Measurements from ENCODE around the gene SCFD1. TPM values are rescaled to one million over a fixed set of nuclear protein-coding genes. Genes with fewer than 3 reads are reported as not detected.

Gene SCFD1
- total RNA-seq, 1 experiment from 2014 or later: 50.5 TPM

DNA sequence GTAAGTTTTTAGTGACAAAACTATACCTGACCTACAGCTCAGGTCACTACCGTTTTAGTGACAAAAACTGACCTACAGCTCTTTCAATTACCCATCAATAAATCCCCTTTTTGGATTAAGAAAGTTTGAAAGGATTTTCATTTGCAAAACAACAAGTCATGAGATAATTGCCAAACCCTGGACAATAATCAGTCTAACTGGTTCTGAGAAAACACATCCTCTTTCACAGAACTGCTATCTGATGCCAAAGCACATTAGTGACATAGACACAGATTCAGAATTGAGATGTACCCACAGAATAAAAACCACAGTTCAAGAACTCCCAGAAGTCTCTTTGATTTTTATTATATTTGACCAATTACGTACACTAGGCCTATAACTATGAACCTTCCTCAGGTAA, 126.2 kb downstream of the SCFD1 start:
- no peaks in the 10 kb centered on the region for H3K36me3 Mint-ChIP-seq (ENCODE audit: insufficient read depth, unreplicated experiment)
- H3K27ac Mint-ChIP-seq (ENCODE audit: unreplicated experiment): no peak overlapping the region
- DNase-seq: no peak
- intact Hi-C loops (cut with micrococcal nuclease; ENCODE audit: unreplicated experiment): no loop called here
- H3K4me3 Mint-ChIP-seq (ENCODE audit: low read depth, unreplicated experiment): no peak overlapping the region
- BruUV-seq (replicated peaks): no TSS peak
- no peaks in the 10 kb centered on the region for H3K9me3 Mint-ChIP-seq (ENCODE audit: low read depth, unreplicated experiment)
- TF ChIP-seq, protein P1, sequence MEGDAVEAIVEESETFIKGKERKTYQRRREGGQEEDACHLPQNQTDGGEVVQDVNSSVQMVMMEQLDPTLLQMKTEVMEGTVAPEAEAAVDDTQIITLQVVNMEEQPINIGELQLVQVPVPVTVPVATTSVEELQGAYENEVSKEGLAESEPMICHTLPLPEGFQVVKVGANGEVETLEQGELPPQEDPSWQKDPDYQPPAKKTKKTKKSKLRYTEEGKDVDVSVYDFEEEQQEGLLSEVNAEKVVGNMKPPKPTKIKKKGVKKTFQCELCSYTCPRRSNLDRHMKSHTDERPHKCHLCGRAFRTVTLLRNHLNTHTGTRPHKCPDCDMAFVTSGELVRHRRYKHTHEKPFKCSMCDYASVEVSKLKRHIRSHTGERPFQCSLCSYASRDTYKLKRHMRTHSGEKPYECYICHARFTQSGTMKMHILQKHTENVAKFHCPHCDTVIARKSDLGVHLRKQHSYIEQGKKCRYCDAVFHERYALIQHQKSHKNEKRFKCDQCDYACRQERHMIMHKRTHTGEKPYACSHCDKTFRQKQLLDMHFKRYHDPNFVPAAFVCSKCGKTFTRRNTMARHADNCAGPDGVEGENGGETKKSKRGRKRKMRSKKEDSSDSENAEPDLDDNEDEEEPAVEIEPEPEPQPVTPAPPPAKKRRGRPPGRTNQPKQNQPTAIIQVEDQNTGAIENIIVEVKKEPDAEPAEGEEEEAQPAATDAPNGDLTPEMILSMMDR (IDR thresholded peaks at IDR 0.05; ENCODE audit: unreplicated experiment): no peak
- CTCF ChIA-PET: no interaction called here
- peaks cover 38% of the 10 kb centered on the region for H3K27me3 Mint-ChIP-seq (ENCODE audit: unreplicated experiment)
- H3K4me1 Mint-ChIP-seq (ENCODE audit: low read depth, unreplicated experiment): no peaks in the 10 kb centered on the region

DNA sequence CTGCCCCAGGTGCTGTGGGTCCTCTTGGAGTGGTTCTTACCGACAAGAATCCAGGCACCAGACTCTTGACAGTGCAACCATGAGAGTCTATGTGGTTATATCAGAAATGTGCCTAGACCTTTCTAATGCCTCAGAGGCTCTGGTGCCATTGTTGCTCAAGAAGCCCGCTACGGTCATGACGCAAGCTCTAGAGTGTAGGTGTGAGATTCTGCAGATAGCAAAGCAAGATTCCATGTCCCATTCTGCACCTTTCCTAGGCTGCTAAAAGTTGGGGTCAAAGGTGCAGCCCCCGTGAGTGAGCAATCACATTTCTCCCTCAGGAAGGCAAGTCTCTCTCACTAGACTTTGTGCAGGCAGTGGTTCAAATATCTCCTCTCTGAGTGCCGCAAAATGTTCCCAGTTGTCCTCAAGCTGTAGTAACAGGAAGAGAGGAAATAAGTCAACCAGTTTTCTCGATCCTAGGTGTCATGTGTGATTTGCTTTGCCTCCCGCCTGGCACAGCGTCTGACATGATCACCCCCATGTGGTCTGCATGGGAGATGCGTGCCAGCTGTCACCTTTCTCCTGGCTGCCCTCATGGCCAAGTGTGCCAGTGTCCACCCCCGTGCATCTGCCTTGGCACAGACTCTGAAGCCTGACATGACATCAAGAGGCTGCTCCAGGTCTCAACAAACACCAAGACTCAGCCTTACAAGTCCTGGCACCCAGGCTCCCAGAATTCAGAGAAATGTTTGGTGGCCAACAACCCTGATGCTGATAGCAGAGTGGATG, 129.7 kb downstream of the SCFD1 start:
- CTCF ChIA-PET: no interaction called here

DNA sequence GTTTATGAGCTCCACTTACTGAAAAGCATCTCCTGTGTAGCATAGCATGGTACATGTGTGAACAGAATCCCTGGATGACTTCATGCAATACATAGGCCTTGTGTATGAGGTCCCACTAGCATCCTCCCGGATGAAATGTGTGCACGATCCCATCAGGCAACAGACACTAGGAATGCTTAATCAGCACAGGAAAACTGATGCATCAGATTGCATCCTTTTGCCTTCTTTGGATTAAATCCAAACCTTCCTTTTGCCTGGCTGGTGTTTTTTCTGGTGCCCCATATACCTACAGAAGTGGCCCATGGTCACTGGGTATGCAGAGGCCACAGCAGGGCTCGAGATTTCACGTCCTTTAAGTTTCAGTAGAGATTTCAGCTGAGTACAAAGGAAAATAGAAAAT, 131.3 kb downstream of the SCFD1 start:
- Mint-ChIP-seq H3K9me3 (ENCODE audit: low read depth, unreplicated experiment) (no peaks in the 10 kb centered on the region), H3K36me3 (ENCODE audit: insufficient read depth, unreplicated experiment) (no peaks in the 10 kb centered on the region), H3K4me1 (ENCODE audit: low read depth, unreplicated experiment) (no peaks in the 10 kb centered on the region), H3K4me3 (ENCODE audit: low read depth, unreplicated experiment) (no peak overlapping the region), H3K27me3 (ENCODE audit: unreplicated experiment) (peaks cover 49% of the 10 kb centered on the region), H3K27ac (ENCODE audit: unreplicated experiment) (no peak overlapping the region)
- DNase-seq: no peak
- intact Hi-C loops (cut with micrococcal nuclease; ENCODE audit: unreplicated experiment): no loop called here
- TF ChIP-seq, protein P1 (IDR thresholded peaks at IDR 0.05; ENCODE audit: unreplicated experiment): no peak
- CTCF ChIA-PET: interaction anchor here (0.6 kb wide), 1 partner anchor 26 kb away, joined by 3 read pairs; no protein-coding TSS in a partner anchor
- BruUV-seq (replicated peaks): no TSS peak

More for the DNA sequence above, 129.7 kb downstream of the SCFD1 start:
- H3K4me3 Mint-ChIP-seq (ENCODE audit: low read depth, unreplicated experiment): no peak overlapping the region
- H3K4me1 Mint-ChIP-seq (ENCODE audit: low read depth, unreplicated experiment): no peaks in the 10 kb centered on the region
- TF ChIP-seq, protein P1 (IDR thresholded peaks at IDR 0.05; ENCODE audit: unreplicated experiment): no peak
- no TSS peak for BruUV-seq (replicated peaks)
- intact Hi-C loops (cut with micrococcal nuclease; ENCODE audit: unreplicated experiment): no loop called here
- no peak overlapping the region for H3K27ac Mint-ChIP-seq (ENCODE audit: unreplicated experiment)
- no peak for DNase-seq
- no peaks in the 10 kb centered on the region for H3K9me3 Mint-ChIP-seq (ENCODE audit: low read depth, unreplicated experiment)
- H3K36me3 Mint-ChIP-seq (ENCODE audit: insufficient read depth, unreplicated experiment): no peaks in the 10 kb centered on the region
- peaks cover 49% of the 10 kb centered on the region for H3K27me3 Mint-ChIP-seq (ENCODE audit: unreplicated experiment)

DNA sequence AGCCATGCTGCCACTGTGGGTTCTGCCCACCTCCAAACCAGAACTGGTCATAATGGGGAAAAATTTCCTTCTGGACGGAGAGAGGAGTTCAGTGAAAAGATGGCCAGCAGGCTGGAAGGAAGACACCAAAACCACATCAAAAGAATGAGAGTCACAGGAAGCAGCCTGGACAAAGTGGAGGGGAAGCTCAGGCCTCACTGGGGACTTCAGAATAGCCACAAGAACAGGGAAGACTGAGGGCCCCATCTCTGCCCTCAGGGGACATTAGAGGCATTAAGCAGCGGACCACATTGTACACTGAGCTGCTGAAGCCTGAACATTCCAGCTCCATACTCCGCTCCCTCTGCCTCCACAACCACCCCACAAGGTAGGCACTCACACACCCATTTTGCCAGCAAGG, 132.7 kb downstream of the SCFD1 start:
- H3K27me3 Mint-ChIP-seq (ENCODE audit: unreplicated experiment): peaks cover 49% of the 10 kb centered on the region
- intact Hi-C loops (cut with micrococcal nuclease; ENCODE audit: unreplicated experiment): no loop called here
- TF ChIP-seq, protein P1 (IDR thresholded peaks at IDR 0.05; ENCODE audit: unreplicated experiment): no peak
- no peak overlapping the region for H3K27ac Mint-ChIP-seq (ENCODE audit: unreplicated experiment)
- H3K4me3 Mint-ChIP-seq (ENCODE audit: low read depth, unreplicated experiment): no peak overlapping the region
- no peaks in the 10 kb centered on the region for H3K36me3 Mint-ChIP-seq (ENCODE audit: insufficient read depth, unreplicated experiment)
- no TSS peak for BruUV-seq (replicated peaks)
- CTCF ChIA-PET: no interaction called here
- DNase-seq: no peak
- no peaks in the 10 kb centered on the region for H3K4me1 Mint-ChIP-seq (ENCODE audit: low read depth, unreplicated experiment)
- no peaks in the 10 kb centered on the region for H3K9me3 Mint-ChIP-seq (ENCODE audit: low read depth, unreplicated experiment)
